NCI-H1105 (cell line): ENCODE data around the gene KCNJ1.

Experiments used
- DNase-seq: peaks from one replicate; lab custom pipeline; 2025; lab: John Stamatoyannopoulos, UW

KCNJ1 gene

GRCh38 chr11:128822130-128822529 lies 45.0 kb downstream of the KCNJ1 start:
- no peak for DNase-seq

GRCh38 chr11:128821556-128821955 lies 45.5 kb downstream of the KCNJ1 start:
- DNase-seq, result no peak

DNA sequence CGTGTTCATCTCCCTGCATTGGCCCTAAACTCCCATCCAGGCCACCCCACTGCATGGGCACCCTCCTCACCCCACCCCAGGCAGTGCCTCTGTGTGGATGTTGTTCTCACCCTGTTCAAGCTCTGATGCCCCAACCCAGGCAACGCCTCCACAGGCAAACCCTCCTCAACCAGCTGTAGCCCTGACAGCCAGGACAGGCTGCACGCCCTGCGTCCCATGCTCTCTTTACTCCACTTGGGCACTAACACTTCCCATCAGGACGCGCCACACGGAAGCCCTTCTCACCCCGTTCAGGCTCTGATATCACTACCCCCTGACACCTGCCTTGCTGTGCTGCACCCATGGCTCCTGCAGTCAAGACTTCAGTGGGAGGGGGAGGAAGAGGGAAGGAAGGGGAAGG lies 47.9 kb downstream of the KCNJ1 start:
- DNase-seq, result no peak

DNA sequence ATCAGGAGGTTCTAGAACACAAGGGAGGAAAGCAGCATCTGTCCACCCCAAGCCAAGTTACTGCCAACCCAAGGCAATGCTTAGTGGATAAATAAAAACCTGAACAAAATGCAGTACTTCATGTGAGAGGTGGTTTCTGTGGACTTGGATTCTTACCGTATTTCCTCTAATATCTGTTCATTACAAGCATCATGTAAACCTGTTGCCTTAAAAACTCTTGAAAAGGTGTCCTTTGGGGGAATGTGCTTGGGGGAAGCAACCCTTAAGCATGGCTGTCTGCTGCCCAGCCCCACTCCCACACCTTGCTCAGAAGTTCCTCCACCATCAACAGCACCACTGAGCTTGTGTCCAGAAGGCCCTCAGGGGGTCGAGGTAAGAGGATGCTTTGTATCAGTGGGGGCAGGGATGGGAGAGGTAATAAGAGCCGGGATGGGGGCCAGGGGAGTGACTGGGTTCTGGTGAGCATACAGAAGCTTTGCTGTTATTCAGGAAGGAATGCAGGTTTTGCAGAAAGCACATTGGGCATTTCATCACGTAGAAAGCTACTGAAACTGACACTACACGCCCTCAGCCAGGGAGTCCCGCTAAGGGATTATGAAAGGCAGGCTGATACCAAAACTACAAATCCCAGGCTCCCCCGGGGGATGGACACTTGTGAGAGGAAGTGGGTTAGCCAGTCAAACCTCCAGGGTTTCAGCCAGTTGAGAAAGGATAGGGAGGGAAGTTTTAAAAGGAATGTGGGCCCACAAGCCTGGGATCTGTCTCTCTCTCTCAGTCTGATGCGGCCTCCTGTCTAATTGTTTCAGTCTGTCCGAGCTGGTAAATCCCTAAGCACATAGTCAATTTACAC lies 52.0 kb downstream of the KCNJ1 start:
- no peak for DNase-seq

DNA sequence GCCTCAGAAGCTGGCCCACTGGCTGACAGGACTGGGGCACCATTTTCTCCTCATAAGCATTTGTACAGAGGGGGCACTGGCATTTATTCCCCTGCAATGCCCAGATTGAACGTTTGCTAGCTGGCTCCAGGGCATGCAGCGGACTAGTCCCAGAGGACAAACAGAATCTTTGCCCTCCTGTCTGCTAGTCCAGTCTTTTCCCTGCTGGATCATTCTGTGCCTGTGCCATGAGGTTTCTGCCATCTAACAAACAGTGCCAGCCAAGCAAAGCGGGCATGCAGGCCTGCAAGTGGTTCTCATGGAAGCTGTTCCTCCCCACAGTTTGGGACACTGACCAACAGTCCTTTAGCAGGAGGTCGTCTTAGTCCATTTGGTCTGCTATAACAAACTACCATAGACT lies 53.4 kb downstream of the KCNJ1 start:
- DNase-seq, result no peak

DNA sequence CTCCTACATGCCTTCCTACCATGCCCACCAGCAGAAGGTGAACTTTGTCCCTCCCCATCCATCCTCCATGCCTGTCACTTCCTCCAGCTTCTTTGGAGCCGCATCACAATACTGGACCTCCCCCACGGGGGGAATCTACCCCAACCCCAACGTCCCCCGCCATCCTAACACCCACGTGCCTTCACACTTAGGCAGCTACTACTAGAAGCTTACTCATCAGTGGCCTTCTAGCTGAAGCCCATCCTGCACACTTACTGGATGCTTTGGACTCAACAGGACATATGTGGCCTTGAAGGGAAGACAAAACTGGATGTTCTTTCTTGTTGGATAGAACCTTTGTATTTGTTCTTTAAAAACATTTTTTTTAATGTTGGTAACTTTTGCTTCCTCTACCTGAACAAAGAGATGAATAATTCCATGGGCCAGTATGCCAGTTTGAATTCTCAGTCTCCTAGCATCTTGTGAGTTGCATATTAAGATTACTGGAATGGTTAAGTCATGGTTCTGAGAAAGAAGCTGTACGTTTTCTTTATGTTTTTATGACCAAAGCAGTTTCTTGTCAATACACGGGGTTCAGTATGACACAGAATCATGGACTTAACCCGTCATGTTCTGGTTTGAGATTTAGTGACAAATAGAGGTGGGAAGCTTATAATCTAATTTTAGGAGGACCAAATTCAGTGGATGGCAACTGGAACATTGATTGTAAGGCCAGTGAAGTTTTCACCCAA lies 56.1 kb downstream of the KCNJ1 start:
- DNase-seq, result no peak

- DNase-seq, result no peak
Observed at GRCh38 chr11:128809128-128809527, 58.0 kb downstream of the KCNJ1 start.

DNA sequence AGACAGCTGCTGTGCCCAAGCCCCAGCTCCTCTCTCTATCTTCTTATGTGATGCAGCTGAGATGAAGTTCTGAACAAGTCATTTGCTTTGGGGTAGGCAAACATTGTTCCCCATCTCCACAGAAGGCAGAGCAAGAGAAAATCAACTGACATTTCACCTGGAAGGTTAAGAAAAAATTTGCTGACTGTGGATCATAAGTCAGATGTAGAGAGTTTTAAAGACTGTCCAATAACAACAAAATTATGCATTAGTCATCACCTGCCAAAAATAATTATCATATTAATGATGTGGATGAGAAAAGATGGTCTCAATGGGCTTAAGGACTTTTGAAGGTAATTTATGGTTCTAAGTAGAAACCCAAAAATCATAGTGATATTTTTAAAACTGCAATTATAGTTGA lies 59.2 kb downstream of the KCNJ1 start:
- no peak for DNase-seq

GRCh38 chr11:128806506-128807261 lies 60.4 kb downstream of the KCNJ1 start:
- DNase-seq, result no peak

GRCh38 chr11:128804481-128804880 lies 62.6 kb downstream of the KCNJ1 start:
- DNase-seq, result no peak

GRCh38 chr11:128803449-128804245 lies 63.4 kb downstream of the KCNJ1 start:
- DNase-seq, result no peak

GRCh38 chr11:128803011-128803410 lies 64.1 kb downstream of the KCNJ1 start:
- no peak for DNase-seq

DNA sequence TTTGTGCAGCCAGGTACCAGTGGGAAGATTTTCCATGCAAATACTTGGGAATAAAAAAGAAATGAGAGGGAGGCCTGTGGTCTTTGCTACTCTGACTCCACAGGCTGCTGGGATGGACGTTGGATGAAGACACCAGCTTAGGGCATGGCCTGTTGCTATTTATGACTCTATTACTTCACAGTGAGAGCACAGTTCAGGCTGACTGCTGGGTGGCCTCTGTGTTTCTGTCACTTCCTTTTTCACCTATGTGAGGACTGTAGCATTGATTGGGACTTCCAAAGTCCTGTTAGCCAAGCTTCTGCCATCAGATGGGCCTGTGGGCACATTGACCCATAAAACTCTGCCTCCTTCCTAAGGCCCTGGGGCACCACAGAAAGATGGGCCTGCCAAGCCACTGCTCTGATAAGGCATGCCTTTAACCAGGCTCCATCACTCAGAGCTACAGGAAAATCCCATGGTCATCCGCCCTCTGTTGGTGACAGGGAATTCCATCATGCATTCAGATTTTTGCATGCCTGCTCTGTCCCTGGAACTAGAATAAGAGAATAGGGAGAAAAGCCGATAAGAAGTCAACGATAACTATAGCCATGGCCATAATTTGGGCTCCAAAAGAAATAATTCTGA lies 64.6 kb downstream of the KCNJ1 start:
- no peak for DNase-seq

DNA sequence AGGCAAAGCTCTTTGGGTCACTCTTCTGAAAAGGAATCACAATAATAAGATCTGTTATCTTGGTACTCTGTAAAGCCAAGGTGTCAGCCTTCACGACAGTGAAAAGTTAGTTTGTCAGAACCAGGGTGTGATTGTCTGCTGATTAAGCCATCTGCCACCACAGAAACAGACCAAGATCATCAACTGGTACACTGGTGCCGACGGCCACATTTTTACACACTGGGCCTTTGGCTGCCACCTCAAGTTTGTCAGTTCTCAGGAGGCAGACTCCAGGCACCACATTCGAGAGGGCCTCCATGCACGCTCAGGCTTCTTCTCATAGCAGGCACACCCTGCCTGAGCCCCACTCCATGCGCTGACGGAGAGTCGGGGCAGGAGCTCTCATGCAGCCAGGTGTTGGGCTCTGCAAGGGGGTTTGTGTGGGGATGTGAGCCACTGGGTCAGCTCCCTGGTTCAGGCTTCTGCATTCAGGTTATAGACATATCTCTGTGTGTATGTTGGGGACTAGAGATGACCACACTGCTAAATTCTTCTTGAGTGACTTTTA lies 66.2 kb downstream of the KCNJ1 start:
- no peak for DNase-seq

DNA sequence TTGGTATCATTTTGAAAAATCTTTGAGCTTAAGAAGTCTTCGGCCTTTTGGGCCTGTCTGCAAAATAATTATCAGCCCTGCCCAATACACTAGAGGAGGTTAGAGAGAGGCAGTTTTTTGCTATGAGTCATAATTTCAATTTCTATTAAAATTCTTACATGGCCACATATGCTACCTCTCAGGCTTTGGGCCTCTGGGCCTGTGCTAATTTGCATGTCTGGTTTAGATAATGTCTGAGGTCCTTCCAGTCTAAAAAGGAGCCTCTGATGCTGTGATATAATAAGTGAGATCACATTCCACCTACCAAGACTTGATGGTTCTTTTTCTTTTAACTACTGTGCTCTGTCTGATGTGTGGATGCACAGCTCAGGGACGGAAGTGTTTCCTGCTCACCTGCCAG lies 70.8 kb downstream of the KCNJ1 start:
- no peak for DNase-seq

DNA sequence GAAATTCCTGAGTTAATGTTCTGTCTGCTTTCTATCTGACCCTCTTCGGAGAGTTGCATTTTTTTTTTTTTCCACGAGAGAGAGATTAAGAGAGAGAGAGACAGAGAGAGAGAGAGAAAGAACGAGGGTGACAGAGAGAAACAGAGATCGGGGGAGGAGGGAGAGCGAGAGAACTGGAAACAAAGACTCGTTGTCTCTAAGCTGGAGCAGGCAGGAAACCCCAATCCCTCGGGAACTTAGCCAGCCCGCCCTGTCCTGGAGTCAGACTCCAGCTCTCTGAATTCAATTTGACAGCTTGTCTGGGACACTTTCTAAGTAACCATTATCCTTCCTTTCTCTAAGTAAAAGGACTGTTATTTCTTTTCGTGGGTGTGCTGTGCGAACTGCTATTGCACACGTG lies 76.9 kb downstream of the KCNJ1 start:
- no peak for DNase-seq

GRCh38 chr11:128789497-128790150 lies 77.5 kb downstream of the KCNJ1 start:
- no peak for DNase-seq
